Sigmoid colon (tissue), 7 donors: ENCODE data around the gene FANCC. TPM values are rescaled to one million over a fixed set of nuclear protein-coding genes. Genes with fewer than 3 reads are reported as not detected.

Experiments
- DNase-seq: peaks from one replicate; pipeline ENCODE4 v3.0.0-alpha.2; 2019
- H3K27ac ChIP-seq, 4 donors: fragments of 200-600 bp; sonication (generic); one replicate each; pipeline ENCODE4 v1.5.1; 2016 to 2019; ENCODE audit warnings: mild to moderate bottlenecking in 1 of 4
- H3K27me3 ChIP-seq, 3 donors: fragments of 200-600 bp; sonication (generic); one replicate each; pipeline ENCODE4 v1.5.1; 2019; ENCODE audit warnings: mild to moderate bottlenecking in 1 of 3
- H3K36me3 ChIP-seq, 4 donors: fragments of 200-600 bp; sonication (generic); one replicate each; pipeline ENCODE4 v1.5.1; 2016 to 2019
- H3K4me1 ChIP-seq, 4 donors: fragments of 200-600 bp; sonication (generic); one replicate each; pipeline ENCODE4 v1.5.1; 2017 to 2019
- H3K4me3 ChIP-seq, 4 donors: fragments of 200-600 bp; sonication (generic); one replicate each; pipeline ENCODE4 v1.5.1; 2017 to 2019; ENCODE audit warnings: mild to moderate bottlenecking in 2 of 4, moderate library complexity in 1 of 4
- H3K9me3 ChIP-seq, 4 donors: fragments of 200-600 bp in 3 of 4; sonication (generic) in 3 of 4; one replicate each; pipeline versions ENCODE4 v1.5.1 to v1.6.1; 2013 to 2019
- EP300 ChIP-seq, 4 donors: sonication (generic); formaldehyde crosslinking; IDR thresholded peaks; one replicate each; pipeline ENCODE4 v1.6.1; 2017; ENCODE audit warnings: antibody characterized with exemption in 4 of 4
- POLR2A ChIP-seq, 2 donors: fragments of 450-650 bp; IDR thresholded peaks; one replicate each; pipeline ENCODE4 v1.6.1; 2016; ENCODE audit warnings: antibody characterized with exemption in 2 of 2, mild to moderate bottlenecking in 2 of 2, moderate library complexity in 2 of 2
- POLR2AphosphoS5 ChIP-seq, 4 donors: sonication (generic); formaldehyde crosslinking; IDR thresholded peaks; one replicate each; pipeline ENCODE4 v1.6.1; 2017; ENCODE audit warnings: antibody characterized with exemption in 4 of 4
- WGBS, 2 donors: extraction: QIAGEN DNeasy Blood & Tissue Kit; methylation state at CpG; one replicate each; pipeline ENCODE4 v1.1.7; 2013; 5-methylcytosine and 5-hydroxymethylcytosine counted together
- intact Hi-C: fragments of 100-400 bp; cut with DNase I; formaldehyde crosslinking; loops from one replicate; pipeline ENCODE4 v1.15.1; 2023
- polyA plus RNA-seq, 3 donors: library from polyadenylated mRNA; stranded (reverse); fragments of 200-250 nt; gene quantifications; one replicate each; pipeline ENCODE4 v1.2.3, GENCODE V29; 2013
- total RNA-seq, 4 donors: library from RNA; depleted of rRNA; stranded (reverse); fragments of >200 nt; gene quantifications; one replicate each; pipeline ENCODE4 v1.1.0, GENCODE V29; 2016
- TF ChIP-seq, protein P1 (sequence below), 4 experiments: fragments of 450-650 bp in 3 of 4; fragments of 200-600 bp in 1 of 4; IDR thresholded peaks; one replicate each; pipeline ENCODE4 v1.5.1; 2016 to 2019; ENCODE audit warnings: antibody characterized with exemption in 4 of 4, mild to moderate bottlenecking in 3 of 4, moderate library complexity in 2 of 4
- donor health status: healthy with polysubstance abuse.
- donor health status: Bipolar disorder and iron deficiency.
- donor health status: healthy.

Gene FANCC
- total and polyA plus RNA-seq, 7 donors: 2.4 to 10.6 (median 5.3) TPM

DNA sequence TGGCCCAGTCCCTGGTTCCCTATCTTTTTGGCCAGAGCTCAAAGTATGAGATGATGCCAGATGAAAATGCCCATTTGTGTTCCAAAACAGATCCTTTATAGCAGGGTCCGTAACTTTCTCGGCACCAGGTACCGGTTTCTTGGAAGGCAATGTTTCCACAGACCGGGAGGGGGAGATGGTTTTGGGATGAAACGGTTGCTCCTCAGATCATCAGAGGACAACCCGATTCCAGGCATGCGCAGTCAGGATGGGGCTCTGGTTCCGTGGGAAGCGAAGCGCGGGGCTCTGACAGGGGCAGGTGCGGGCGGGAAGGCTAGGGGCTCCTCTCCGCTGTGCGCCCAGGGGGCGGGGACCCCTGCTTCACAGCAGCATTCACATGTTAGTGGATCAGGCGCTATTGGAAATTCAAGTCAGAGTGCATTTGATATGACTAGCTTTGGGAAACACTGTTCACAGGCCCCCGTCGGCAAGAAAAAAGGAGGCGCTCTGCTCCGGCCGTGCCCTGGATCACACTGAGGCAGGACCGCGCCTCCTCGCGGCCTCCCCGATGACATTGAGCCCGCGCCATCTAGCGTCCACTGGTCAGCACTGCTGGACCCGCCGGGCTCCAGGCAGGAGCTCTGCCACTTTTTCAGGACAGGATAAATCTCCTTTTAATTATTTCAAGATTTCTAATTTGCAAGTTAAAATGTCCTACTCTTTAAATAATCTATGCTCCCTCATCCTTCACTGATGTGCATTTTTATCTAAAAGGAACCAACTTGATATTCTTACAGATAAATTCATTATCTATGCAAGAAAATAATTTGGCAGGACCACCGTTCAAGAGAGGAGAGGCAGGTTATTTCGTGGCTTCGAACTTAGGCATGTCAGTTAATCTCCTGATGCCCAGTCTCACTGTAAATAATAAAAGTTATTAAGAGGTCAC, 190.0 kb downstream of the FANCC start:
- Histone ChIP-seq H3K9me3 (no peaks in the 10 kb centered on the region), H3K4me1 (peaks cover 0 to 28% (median 10%) of the 10 kb centered on the region in 4 donors), H3K36me3 (no peaks in the 10 kb centered on the region), H3K27me3 (no peaks in the 10 kb centered on the region), H3K27ac (peak overlapping the region in 3 of 4 donors; percentile 3 to 62 (median 5)), H3K4me3 (peak overlapping the region; percentile 14 to 48 (median 34))
- DNase-seq: peak; percentile 94
- TF ChIP-seq POLR2AphosphoS5 (IDR thresholded peaks at IDR 0.05) (peak in 3 of 4 donors; percentile 34 to 49 (median 43)), EP300 (IDR thresholded peaks at IDR 0.05) (no peak), POLR2A (IDR thresholded peaks at IDR 0.05) (no peak)
- TF ChIP-seq, protein P1, sequence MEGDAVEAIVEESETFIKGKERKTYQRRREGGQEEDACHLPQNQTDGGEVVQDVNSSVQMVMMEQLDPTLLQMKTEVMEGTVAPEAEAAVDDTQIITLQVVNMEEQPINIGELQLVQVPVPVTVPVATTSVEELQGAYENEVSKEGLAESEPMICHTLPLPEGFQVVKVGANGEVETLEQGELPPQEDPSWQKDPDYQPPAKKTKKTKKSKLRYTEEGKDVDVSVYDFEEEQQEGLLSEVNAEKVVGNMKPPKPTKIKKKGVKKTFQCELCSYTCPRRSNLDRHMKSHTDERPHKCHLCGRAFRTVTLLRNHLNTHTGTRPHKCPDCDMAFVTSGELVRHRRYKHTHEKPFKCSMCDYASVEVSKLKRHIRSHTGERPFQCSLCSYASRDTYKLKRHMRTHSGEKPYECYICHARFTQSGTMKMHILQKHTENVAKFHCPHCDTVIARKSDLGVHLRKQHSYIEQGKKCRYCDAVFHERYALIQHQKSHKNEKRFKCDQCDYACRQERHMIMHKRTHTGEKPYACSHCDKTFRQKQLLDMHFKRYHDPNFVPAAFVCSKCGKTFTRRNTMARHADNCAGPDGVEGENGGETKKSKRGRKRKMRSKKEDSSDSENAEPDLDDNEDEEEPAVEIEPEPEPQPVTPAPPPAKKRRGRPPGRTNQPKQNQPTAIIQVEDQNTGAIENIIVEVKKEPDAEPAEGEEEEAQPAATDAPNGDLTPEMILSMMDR (IDR thresholded peaks at IDR 0.05): peak; percentile 91 to 98 (median 96)
- WGBS, 2 donors: 34 to 41% methylated on average over 35 of the region's 35 CpGs
- intact Hi-C loops: loop anchor here (1.0 to 5.0 kb wide), 4 partner anchors 125 to 447 kb away; no protein-coding TSS in a partner anchor

DNA sequence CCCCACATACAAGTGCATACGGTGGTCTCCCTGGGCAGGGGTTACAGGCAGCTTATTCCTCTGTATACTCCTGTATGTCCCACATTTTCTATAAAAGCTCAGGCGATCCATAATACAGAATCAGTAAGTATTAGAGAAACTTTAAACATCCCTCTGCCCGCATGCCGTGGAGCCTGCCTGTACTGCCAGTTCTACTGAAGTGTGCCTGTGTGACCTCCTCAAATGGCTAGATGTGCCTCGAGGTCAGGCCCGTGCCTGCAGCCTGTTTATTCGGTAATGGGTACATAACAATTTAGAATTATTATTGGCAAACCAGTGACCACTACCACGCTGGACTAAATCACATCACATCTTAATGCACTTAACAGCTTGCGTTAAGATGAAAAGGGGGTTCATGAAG, 190.8 kb downstream of the FANCC start:
- Histone ChIP-seq H3K27me3 (no peaks in the 10 kb centered on the region), H3K4me3 (no peak overlapping the region), H3K36me3 (no peaks in the 10 kb centered on the region), H3K4me1 (peaks cover 0 to 29% (median 10%) of the 10 kb centered on the region in 4 donors), H3K27ac (peak overlapping the region in 2 of 4 donors; percentile 5 to 62), H3K9me3 (no peaks in the 10 kb centered on the region)
- TF ChIP-seq POLR2AphosphoS5 (IDR thresholded peaks at IDR 0.05) (no peak), EP300 (IDR thresholded peaks at IDR 0.05) (no peak), POLR2A (IDR thresholded peaks at IDR 0.05) (no peak)
- TF ChIP-seq, protein P1 (IDR thresholded peaks at IDR 0.05): no peak
- DNase-seq: peak; percentile 57
- intact Hi-C loops: loop anchor here (1.0 to 5.0 kb wide), 3 partner anchors 124 to 343 kb away; no protein-coding TSS in a partner anchor
- WGBS, 2 donors: 89 to 92% methylated on average over 9 of the region's 9 CpGs

DNA sequence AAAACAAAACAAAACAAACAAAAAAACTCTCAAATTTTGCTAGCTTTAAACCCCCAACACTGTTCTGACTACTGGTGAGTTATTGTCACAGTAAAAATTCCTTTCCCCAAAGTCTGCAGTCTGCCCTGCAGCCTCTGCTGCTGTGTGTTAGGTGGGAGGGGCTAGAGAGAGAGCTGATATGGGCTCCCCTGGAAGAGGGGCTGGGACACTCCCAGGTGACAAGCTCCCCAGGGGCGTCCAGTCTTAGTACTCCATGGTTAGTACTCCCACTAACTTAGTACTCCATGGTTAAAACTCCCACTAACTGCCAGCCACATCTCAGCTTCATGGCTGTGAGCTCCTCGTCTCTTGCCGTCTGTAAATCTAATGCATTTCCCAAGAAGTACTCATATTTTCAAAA, 191.9 kb downstream of the FANCC start:
- H3K9me3 ChIP-seq: no peaks in the 10 kb centered on the region
- WGBS, 2 donors: 89 to 94% methylated on average over 3 of the region's 3 CpGs
- intact Hi-C loops: loop anchor here (5.0 kb wide), 2 partner anchors 123 to 253 kb away; no protein-coding TSS in a partner anchor
- peak in 1 of 4 donors; percentile 29 for TF ChIP-seq POLR2AphosphoS5 (IDR thresholded peaks at IDR 0.05)
- TF ChIP-seq POLR2A (IDR thresholded peaks at IDR 0.05): no peak
- H3K27ac ChIP-seq: peak overlapping the region in 1 of 4 donors; percentile 15
- H3K36me3 ChIP-seq: no peaks in the 10 kb centered on the region
- H3K4me1 ChIP-seq: peaks cover 0 to 35% (median 21%) of the 10 kb centered on the region in 4 donors
- no peak overlapping the region for H3K4me3 ChIP-seq
- no peaks in the 10 kb centered on the region for H3K27me3 ChIP-seq
- peak; percentile 37 for DNase-seq

DNA sequence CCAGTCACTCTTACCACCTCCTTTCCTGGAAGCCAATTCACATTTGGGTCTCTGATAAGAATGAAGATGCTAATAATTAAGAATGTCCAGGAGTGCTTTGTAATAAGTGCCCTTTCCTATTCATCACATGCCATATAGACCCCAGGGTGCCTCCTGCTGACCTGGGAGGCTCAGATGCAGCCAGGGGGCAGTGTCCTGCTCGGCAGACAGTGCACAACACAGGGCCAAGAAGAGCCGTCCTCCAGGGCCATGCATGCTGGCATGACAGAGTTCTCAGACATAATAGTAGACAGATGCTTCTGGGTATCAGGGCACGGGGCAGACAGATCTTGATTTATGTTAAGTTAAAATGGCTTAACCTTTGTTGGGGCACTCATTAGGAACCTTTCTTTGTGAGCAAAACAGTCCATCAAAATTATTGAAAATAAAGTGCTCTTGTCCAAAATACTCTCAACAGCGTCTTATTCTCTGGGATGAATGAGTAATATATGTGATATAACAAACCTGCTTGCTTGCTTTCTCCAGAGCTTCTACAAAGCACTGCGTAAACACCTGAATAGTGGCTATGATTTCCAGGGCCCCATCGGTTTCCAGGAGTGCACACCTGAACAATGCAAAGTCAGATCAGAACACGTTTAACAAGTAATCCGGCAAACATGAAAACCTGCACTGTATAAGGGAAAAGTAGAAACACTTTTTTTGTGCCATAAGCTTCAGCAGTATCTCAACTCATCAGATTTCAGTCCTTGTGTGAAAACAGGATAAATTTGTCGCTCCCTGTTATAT, 192.7 kb downstream of the FANCC start:
- H3K9me3 ChIP-seq: no peaks in the 10 kb centered on the region
- no peaks in the 10 kb centered on the region for H3K36me3 ChIP-seq
- no peak for DNase-seq
- intact Hi-C loops: loop anchor here (5.0 kb wide), 2 partner anchors 122 to 252 kb away; no protein-coding TSS in a partner anchor
- no peak overlapping the region for H3K4me3 ChIP-seq
- TF ChIP-seq EP300 (IDR thresholded peaks at IDR 0.05) (no peak), POLR2AphosphoS5 (IDR thresholded peaks at IDR 0.05) (peak in 1 of 4 donors; percentile 44)
- 83 to 85% methylated on average over 9 of the region's 9 CpGs for WGBS, 2 donors
- H3K27ac ChIP-seq: peak overlapping the region in 1 of 4 donors; percentile 15
- no peaks in the 10 kb centered on the region for H3K27me3 ChIP-seq
- peaks cover 0 to 41% (median 23%) of the 10 kb centered on the region in 4 donors for H3K4me1 ChIP-seq

DNA sequence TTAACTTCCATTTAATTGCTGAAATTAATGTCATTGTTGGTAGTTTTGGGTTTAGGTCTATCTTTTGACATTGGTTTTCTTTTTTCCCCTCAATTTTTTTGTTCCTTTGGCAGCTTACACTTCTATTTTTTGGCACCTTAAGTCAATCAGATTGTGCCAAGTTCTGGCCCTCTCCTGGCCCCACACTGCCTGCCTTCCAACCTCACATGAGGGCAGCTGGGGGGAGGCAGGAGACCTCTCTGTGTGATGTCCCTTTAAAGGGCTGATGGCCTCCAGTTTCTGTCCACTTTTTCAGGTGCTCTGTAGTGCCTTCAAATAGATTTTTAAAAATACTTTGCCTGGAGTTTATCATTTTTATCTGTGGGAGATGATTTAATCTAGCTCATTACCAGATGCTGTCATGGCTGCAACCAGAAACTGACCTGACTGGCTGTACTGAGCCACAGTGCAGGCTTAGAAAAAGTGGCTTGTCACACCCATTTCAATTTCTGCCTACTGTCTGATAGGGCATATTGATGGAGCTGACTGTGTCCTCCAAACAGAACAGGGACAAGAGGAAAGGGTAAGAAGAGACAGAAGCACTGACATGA, 196.6 kb downstream of the FANCC start:
- H3K9me3 ChIP-seq: no peaks in the 10 kb centered on the region
- H3K4me1 ChIP-seq: peaks cover 0 to 35% (median 29%) of the 10 kb centered on the region in 4 donors
- H3K27ac ChIP-seq: peak overlapping the region in 2 of 4 donors; percentile 29 to 42
- H3K4me3 ChIP-seq: no peak overlapping the region
- intact Hi-C loops: no loop called here
- TF ChIP-seq, protein P1 (IDR thresholded peaks at IDR 0.05): no peak
- TF ChIP-seq POLR2A (IDR thresholded peaks at IDR 0.05): no peak
- TF ChIP-seq EP300 (IDR thresholded peaks at IDR 0.05): no peak
- no peak for TF ChIP-seq POLR2AphosphoS5 (IDR thresholded peaks at IDR 0.05)
- no peaks in the 10 kb centered on the region for H3K36me3 ChIP-seq
- DNase-seq: no peak
- no peaks in the 10 kb centered on the region for H3K27me3 ChIP-seq
